Fibroblast of skin of scalp (primary cell): ENCODE data around the gene FAF2.

Source experiments
- DNase-seq: peaks from one replicate; pipeline ENCODE4 v3.0.0-alpha.2; 2013

The FAF2 gene

DNA sequence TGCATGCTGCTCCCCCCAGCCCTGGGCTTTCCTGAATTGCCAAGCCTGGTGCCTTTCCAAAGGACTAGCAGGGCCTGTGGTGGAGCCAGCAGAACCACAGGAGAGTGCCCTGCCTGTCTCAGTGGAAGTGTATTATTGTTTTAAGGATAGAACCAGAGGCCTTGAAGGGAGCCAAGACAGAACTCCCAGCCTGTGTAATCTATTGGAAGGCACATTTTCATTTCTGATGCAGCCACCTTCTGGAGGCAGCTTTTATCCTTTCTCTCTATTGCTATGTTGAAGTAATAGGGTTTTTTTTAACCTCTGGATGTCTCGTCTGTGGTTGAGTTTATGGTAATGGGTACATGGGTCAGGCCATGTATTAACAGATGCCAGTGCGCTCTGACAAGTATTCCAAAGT is 59.7 kb downstream of the FAF2 start:
- no peak for DNase-seq

DNA sequence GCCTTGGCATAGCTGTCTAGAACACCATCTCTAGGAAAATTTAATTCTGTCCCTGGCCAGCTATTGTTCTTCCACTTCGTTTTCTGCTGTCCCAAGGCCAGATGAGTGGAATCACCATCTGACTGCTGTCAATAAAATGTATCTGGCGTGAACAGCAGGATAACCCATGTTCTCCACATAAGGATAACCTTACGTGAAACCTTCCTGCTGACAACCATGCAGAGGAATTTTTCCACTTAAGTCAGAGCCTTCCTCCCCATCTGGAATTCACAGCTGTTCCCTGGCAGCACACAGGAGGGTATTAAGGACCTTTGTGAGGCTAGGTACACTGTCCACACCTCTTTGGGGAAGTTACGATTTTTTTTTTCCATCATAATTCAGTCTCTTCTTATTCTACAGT is 60.4 kb downstream of the FAF2 start:
- DNase-seq: no peak

DNA sequence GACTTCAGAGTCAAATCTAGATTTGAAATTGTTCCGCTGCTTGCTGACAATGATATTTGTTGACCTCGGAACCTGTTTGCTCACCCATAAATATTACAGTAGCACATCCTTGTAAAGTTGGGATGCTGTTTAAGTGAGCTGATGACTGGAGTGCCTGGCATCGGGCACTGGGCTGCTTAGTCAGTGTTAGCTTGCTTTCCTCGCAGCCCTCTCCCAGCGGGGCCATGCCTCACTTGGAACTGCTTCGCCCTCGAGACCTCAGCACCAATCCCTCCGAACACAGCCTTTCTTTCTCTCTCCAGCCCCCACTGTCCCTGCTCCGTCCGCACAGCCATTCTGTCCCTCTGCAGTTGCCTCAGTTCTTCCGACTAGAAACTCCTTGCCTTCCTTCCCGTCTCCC is 65.6 kb downstream of the FAF2 start:
- DNase-seq: no peak

DNA sequence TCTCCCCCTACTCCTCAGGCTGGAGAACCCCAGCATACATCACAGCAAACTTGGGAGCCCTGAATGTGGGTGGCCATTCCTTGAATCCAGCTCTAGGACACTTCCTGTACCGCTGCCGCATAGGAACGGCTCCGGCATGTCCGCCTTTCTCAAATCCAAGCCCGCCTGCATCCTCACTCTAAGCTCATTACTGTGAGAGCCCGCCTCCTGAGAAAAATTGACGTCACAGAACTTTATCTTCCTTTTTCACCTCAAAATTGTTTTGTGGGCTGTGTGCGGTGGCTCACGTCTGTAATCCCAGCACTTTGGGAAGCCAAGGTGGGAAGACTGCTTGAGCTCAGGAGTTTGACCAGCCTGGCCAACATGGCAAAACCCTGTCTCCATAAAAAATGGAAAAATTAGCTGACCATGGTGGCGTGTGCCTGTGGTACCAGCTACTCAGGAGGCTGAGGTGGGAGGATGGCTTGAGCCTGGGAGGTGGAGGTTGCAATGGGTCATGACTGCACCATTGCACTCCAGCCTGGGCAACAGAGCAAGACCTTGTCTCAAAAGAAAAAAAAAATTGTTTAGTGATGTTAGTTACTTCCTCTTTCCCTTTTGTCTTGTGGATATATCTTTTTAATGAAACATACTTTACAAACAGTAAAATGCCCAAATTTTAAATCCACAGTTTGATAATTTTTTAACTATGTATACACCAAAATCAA is 66.2 kb downstream of the FAF2 start:
- no peak for DNase-seq

DNA sequence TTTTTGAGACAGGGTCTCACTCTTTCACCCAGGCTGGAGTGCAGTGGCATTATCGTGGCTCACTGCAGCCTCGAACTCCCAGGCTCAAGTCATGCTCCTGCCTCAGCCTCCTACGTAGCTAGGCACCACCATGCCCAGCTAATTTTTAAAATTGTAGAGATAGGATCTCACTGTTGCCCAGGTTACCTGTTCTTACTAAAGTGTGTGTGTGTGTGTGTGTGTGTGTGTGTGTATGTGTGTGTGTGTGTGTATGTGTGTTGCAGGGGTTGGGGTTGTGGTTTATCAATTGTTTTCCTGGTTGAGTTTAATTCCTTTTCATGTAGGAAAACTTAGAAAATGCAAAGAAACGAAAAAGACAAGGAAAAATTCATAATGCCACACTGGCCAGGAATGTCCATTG is 67.2 kb downstream of the FAF2 start:
- no peak for DNase-seq

DNA sequence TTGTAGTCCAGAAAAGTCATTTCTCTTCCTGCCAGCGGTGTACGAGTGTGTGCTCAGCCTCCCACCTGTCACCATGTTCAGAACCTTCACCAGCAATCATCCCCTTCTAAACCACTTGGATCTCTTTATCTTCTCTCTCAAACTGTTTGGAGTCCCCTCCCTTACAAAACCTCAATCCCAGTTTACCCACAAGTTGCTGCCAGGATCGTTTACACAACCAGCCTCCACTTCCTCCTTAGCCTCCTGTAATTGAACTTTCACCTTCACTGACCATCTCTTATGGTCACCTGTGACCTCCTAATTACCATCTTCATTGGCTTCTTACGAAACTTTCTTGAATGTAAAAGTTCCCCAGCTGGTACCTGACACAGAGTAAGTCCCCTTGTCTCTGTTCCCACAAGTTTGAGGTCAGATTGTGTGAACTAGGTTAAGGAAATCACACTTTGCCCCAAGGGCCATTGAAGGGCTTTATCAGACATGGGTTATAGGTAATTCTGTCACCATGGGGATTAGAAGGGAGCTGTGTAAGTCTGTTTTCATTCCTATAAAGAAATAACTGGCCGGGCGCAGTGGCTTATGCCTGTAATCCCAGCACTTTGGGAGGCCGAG is 69.0 kb downstream of the FAF2 start:
- no peak for DNase-seq

DNA sequence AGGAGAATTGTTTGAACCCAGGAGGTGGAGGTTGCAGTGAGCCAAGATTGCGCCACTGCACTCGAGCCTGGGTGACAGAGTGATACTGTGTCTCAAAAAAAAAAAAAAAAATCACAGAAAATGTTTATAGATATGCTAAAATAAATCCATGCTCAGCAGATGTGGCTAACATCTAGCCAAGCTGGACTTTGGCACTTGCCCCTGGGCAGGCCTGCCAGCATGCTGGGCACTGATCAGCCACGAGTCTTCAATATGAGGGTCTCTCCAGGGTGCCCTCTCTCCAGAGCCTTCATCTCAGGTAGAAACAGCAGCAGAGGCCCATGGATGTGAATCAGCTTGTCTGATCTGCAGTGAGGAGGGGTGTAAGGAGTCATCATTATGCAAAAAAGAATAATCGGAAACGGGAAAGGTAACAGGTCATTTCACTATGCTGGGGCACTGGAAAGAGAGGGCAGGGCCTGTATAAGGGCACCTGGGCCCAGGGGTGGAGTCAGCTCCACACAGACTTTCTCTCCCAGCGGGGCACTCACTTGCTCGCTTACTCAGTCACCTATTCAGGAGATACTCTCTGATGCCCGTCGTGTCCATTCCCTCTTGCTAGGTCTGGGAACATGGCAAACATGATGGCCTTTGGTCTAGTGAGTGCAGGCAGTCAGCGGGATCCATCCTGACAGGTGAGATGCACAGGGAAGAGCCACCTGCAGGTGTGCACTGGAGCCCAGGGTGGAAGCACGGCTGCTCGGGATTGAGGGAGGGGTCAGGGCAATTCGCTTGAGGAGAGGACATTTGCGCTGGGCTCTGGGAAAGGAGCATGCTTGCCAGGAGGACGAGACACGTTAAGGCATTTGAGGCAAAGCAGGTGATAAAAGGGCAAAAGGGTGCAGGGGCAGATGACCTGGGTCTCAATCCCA is 71.9 kb downstream of the FAF2 start:
- no peak for DNase-seq

DNA sequence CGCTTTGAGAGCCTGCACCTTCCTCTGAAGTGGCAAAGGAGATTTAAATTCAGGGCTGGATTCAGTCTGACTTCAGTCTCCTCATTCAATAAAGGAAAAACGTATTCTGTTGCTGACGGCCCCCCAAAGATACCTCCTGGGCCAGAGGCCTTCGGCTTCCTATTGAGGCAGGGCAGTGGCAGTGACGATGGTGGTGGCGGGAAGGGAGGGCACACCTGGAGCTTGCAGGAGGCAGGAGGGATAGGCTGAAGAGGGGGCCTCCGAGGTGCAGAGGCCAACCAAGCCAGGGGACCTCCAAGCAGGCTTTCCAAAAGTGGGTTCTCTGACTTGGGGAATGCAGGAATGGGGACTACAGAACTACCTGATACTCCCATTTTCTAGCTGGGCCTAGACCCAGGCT is 73.1 kb downstream of the FAF2 start:
- no peak for DNase-seq

DNA sequence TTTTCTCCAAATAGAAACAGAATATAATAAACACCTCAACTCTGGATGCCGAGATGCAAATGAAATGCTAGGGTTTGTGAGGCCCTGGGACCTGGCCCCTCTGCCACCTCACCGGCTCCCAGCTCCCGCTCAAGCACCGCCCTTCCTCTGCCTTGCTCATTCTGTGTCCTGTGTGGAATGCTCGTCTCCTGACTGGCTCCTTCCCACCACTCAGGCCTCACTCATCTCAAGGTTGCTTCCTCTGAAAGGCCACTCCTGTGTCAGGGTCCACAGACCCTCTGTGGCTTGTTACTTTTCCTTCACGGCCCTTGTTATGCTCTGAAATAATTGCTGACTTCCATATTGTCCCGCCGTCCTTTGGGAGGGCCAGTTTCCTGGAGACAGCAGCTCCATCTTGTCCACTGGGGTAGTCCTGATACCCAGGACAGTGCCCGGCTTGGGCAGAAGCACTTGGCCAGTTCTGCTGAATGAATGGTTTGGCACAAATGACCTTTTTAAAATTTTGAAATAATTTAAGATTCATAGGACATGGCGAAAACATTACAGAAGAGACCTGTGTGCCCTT is 73.6 kb downstream of the FAF2 start:
- no peak for DNase-seq

DNA sequence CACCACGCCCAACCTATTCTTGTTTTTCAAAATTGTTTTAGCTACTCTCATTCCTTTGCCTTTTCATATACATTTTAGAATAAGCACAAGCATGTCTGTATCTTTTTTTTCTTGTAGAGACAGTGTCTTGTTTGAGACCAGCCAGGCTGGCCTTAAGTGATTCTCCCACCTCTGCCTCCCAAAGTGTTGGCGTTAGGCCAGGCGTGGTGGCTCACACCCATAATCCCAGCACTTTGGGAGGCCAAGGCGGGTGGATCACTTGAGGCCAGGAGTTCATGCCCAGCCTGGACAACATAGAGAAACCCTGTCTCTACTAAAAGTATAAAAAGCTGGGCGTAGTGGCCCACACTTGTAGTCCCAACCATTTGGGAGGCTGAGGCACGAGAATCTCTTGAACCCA is 76.0 kb downstream of the FAF2 start:
- no peak for DNase-seq

DNA sequence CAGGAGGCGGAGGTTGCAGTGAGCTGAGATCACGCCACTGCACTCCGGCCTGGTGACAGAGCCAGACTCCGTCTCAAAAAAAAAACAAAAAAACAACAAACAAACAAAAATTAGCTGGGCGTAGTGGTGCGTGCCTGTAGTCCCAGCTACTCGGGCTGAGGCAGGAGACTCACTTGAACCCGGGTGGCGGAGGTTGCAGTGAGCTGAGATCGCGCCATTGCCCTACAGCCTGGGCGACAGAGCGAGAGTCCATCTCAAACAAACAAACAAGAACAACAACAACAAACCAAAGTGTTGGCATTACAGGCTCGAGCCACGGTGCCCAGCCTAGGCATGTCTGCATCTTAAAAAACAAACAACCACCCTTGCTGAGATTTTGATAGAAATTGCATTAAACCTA is 76.8 kb downstream of the FAF2 start:
- DNase-seq: no peak

DNA sequence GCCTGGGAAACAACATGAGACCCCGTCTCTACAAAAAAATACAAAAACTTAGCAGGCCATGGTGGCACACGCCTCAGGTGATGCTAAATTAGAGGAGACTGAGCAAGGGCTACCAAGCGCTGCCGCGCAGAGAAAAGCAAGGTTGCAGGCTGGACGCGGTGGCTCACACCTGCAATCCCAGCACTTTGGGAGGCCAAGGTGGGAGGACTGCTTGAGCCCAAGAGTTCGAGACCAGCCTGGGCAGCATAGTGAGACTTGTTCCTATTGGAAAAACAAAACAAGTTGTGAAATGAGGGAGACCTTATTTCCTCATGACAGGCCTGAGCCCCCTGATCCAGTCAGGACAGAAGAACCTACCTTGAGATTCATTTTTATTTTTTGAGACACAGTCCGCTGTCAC is 77.5 kb downstream of the FAF2 start:
- no peak for DNase-seq

DNA sequence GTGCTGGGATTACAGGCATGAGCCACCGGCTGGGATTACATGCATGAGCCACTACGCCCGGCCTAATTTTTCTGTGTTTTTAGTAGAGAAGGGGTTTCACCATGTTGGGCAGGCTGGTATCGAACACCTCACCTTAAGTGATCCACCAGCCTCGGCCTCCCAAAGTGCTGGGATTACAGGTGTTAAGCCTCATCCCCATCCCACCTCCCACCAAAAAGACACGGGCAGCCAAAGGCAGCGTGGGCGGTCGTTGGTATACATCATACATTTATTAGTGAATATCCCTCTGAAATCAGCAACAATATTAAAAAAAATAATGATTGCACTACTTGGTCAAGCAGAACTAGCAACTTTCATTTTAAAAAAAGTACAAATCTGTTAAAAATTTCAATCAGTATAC is 78.3 kb downstream of the FAF2 start:
- DNase-seq: no peak

DNA sequence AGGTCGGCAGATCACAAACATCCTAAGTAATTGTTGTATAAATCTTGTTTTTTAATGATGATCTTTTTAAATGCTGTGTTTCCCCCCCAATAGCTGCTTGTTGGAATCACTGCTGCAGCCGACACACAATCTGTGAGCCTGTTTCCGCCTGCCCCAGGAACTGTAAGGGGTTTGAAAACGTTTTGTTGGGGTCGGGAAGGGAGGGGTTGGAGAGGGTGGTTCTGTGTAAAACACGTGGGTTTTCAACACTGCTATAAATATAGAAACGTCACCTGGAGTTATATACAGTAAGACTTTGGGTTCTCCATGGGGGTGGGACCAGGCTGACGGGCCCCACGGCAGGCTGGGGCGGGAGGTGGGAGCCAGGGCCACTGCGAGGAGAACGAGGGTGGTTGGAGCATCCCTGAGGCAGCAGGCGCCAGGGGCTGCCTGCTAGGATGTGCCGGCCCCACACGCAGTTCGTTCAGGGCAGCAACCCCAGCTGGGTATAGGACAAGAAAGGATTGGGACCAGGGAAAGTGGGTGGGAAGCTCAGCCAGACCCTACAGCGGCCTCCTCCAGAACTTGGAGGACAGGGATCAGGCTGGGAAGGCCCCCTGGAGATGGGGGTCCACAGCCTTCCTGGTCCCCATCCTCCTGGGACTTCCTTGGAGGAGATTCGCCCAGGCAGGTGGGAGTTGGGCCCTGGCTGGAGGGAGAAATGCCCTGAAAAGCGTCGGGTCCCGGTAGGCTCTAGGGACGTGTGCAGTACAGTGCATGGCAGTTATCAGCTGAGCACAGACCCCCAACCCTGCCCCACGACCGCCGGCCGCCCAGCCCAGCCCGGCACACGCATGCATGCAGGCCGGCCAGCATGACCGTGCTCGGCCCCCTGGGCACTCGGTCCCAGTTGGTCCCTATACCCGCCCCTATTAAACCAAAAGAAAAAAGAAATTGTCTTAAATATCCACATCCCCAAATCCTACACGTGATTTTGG is 79.3 kb downstream of the FAF2 start:
- no peak for DNase-seq

DNA sequence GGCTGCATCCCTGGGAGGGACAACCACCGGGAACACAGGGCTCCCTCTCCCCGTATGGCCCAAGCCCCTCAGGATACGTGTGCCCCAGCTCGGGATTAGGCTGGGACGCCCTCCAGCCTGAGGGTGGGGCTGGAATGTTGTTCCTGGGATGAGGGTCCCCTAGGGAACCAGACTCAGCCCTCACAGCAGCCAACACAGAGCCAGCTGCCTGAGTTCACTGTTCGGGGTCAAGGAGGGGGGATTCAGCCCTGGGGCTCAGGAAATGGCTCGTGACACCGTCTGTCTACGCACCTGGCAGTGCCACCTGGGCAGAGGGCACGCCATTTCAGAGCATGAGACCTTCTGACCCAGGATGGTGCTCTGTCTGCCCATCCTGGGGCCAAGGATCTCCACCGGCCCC is 80.1 kb downstream of the FAF2 start:
- DNase-seq: no peak

DNA sequence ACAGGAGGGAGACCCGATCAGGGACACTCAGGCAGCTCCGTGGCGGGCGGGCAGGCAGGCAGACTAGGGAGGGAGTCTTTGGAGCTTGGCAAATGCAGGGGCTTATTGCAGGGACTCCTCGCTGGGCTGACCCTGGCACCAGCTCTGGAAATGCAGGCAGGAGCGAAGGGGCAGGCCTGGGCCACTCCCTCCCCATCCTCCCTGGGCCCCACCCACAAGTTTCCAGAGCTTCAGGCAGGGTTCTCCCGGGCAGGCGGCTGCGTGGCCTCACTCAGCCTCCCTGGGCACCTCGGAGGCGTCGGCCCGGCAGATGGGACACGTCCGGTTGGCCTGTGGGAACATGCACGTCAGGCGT is 80.6 kb downstream of the FAF2 start:
- DNase-seq: no peak

DNA sequence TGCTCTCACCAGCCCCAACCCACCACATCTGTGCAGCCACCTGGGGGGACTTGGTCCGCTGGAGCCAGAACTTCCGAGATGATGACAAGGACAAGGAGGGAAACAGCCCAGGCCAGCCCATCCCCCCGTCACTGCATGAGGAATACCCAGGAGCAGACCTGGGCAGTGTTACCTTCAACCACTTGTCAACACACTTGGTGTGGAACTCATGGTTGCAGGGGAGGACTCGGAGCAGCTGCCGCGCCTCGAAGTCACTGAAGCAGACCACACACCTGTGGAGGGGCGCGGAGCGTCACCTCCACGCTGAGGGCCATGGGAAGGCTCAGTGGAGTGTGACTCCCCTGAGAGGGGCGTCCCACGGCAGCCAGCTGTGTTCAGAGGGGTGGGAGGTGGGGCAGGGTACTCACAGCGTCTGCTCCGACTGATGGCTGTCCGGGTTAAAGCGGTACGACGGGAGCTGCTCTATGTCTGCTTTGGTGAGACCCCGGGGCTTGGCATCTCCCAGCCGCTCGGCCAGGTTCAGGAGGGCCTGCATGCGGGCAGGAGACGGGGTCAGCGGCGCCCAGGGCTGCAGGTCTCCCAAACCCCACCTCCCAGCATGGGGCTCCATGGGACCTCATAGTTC is 81.0 kb downstream of the FAF2 start:
- DNase-seq: no peak

DNA sequence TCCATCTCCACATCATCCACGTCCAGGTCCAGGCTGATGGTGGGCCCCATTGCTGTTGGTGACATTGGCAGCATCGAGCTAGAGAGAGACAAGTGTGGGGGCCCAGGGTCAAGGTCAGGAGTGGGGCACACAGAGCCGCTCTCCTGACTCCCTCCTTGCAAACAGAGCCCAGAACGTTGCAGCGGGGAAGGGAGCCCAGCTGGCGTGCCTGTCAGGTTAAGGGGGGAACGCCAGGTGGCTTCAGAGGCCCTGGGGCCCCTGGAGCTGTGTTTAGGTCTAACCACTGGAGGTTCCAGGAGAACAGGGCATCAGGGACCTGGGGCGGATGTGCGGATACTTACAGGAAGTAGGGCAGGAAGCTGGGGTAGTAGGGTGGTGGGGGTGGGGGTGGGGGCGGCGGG is 81.6 kb downstream of the FAF2 start:
- no peak for DNase-seq

DNA sequence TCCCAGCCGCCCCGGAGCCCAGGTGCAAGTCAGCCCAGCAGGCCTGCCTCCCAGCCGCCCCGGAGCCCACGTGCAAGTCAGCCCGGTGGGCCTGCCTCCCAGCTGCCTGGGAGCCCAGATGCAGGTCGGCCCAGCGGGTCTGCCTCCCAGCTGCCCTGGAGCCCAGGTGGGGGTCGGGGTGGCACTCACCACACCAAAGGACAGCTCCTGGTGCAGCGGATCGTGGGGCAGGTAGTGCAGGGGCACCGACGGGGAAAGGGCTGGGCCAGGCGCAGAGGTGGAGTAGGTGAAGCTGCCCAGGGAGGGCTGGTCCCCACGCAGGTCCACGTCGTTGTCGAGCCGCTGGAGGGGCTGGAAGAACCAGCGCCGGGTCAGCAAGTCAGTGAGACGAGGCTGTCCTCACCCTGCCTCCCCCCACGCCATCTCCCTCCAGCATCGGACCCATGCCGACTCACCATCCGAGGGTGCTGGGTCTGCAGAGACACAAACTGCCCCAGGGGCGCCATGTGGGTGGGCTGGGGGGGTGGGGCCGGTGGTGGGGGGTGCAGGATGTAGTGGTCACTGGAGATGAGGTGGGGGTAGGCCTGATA is 82.3 kb downstream of the FAF2 start:
- DNase-seq: no peak

DNA sequence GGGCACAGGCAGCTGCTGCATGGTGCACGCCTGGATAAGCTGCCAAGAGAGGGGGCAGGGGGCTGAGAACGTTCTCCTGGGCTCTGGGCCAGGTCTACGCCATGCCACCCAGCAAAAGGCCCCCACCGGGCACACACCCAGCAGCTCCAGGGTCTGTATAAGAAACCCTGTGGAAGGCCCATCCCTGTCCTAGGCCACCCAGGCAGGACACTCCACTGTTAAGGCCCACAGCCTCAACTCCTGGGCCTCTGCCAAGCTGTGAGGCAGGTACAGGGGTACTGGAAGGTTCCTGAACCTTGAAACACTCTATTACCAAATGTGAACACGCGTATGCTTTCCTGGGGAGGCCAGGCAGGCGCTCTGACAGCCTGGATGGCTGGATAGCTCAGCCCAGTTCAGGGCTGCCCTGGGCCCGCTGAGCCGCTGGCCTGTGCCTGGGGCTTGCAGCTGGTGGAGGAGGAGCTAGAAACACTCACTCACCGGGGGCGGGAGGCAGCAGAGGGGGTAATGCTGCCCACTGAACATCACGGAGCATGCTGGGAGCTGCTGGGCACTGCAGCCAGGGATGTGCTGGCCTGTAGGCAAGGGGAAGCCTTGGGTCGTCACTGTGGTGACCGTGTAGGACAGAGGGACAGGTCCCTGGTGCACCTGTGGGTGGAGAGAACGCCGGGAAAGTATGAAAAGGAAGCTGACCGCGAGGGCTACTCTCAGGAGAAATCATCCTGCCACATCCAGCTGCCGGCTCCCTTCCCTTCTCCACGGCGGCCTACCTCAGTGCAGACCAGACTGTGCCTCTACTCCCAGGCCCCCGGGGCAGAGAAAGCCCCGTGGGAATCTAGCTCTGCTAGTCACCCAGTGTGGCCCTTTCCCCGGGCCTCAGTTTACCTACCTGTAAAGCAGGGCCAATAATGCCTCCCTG is 83.1 kb downstream of the FAF2 start:
- DNase-seq: peak; percentile 25
